Endothelial cell of umbilical vein (primary cell): ENCODE data around the gene TMEM8B. TPM values are rescaled to one million over a fixed set of nuclear protein-coding genes. Genes with fewer than 3 reads are reported as not detected.

Experiments used
- BruUV-seq: library from RNA; stranded (reverse); fragments of 400-500 nt; replicated peaks from 2 replicates; lab custom pipeline; 2021; lab: Mats Ljungman, UMichigan
- CTCF ChIA-PET: fragments of 300-600, 350-600 bp; sonication (Branson Sonifier 250); formaldehyde crosslinking; loops from one replicate; lab custom pipeline; 2021; ENCODE audit warnings: antibody characterized with exemption, inconsistent platforms; lab: Charles Lee
- POLR2A ChIA-PET: fragments of 300-600, 350-600 bp; sonication (Branson Sonifier 250); formaldehyde crosslinking; loops from one replicate; lab custom pipeline; 2021; ENCODE audit warnings: antibody characterized with exemption, inconsistent platforms; lab: Charles Lee
- DNase-seq: peaks from one replicate; pipeline ENCODE4 v3.0.0-alpha.2; 2011; ENCODE audit warnings: low read depth, low spot score
- FAIRE-seq: peaks from 2 replicates; lab custom pipeline; 2011; peaks lifted over from hg19 to GRCh38; lab: Jason Lieb, UNC
- H2AFZ ChIP-seq: 2 replicates; pipeline ENCODE4 v1.6.0; 2012; ENCODE audit warnings: low read depth, low read length, control low read depth, inconsistent platforms
- H3K27ac ChIP-seq: 2 replicates; pipeline ENCODE4 v1.5.1; 2011; ENCODE audit warnings: low read depth, mild to moderate bottlenecking, control low read depth, low read length, moderate library complexity; ENCODE audit not compliant: insufficient read depth
- H3K27me3 ChIP-seq, 2 experiments: 2 replicates each; pipeline versions ENCODE4 v1.6.0 to v1.6.1; 2011; ENCODE audit warnings: low read length in 2 of 2, mixed read lengths in 1 of 2; ENCODE audit not compliant: control insufficient read depth in 2 of 2, insufficient read depth in 2 of 2
- H3K36me3 ChIP-seq, 2 experiments: 2 replicates in 1 of 2; 3 replicates in 1 of 2; pipeline ENCODE4 v1.5.1; 2011; ENCODE audit warnings: low read length in 2 of 2, mild to moderate bottlenecking in 1 of 2, moderate library complexity in 1 of 2; ENCODE audit not compliant: control insufficient read depth in 2 of 2, insufficient read depth in 2 of 2; ENCODE audit errors: extremely low read depth in 1 of 2
- H3K4me1 ChIP-seq: 3 replicates; pipeline ENCODE4 v1.5.1; 2011; ENCODE audit warnings: mild to moderate bottlenecking, low read length; ENCODE audit not compliant: control insufficient read depth, insufficient read depth; ENCODE audit errors: extremely low read depth
- H3K4me2 ChIP-seq: 2 replicates; pipeline ENCODE4 v1.6.1; 2011; ENCODE audit warnings: low read length, control low read depth, mixed read lengths; ENCODE audit not compliant: insufficient read depth
- H3K4me3 ChIP-seq, 3 experiments: fragments of 200-600 bp in 1 of 3; sonication (generic), shearing (Covaris generic) in 1 of 3; replicated peaks in 1 of 3; 2 replicates each; pipeline ENCODE4 v1.5.1; 2011 to 2016; ENCODE audit warnings: control low read depth in 3 of 3, low read length in 3 of 3, mild to moderate bottlenecking in 2 of 3, inconsistent platforms in 1 of 3, low read depth in 1 of 3, moderate library complexity in 1 of 3; ENCODE audit not compliant: insufficient read depth in 1 of 3
- H3K79me2 ChIP-seq: 2 replicates; pipeline ENCODE4 v1.6.0; 2012; ENCODE audit warnings: low read length, inconsistent platforms; ENCODE audit not compliant: control insufficient read depth, insufficient read depth
- H3K9ac ChIP-seq: replicated peaks from 2 replicates; pipeline ENCODE3; 2011; ENCODE audit warnings: low read length, control low read depth; ENCODE audit not compliant: insufficient read depth; ENCODE audit errors: extremely low read depth
- H3K9me1 ChIP-seq: replicated peaks from 3 replicates; pipeline ENCODE4 v1.6.0; 2011; ENCODE audit warnings: mild to moderate bottlenecking, low read length; ENCODE audit not compliant: control insufficient read depth, insufficient read depth; ENCODE audit errors: extremely low read depth
- H3K9me3 ChIP-seq: replicated peaks from 2 replicates; pipeline ENCODE4 v1.5.1; 2012; ENCODE audit warnings: low read length, inconsistent platforms; ENCODE audit not compliant: control insufficient read depth, insufficient read depth
- H4K20me1 ChIP-seq: replicated peaks from 2 replicates; pipeline ENCODE3; 2011; ENCODE audit warnings: mild to moderate bottlenecking, low read length; ENCODE audit not compliant: control insufficient read depth, insufficient read depth; ENCODE audit errors: extremely low read depth
- EZH2 ChIP-seq: IDR thresholded peaks from 2 replicates; pipeline ENCODE4 v1.6.1; 2012; ENCODE audit warnings: borderline replicate concordance, low read depth, mild to moderate bottlenecking, moderate library complexity, low read length, inconsistent platforms; ENCODE audit not compliant: severe bottlenecking
- FOS ChIP-seq: IDR thresholded peaks from 2 replicates; pipeline ENCODE4 v1.6.1; 2011; ENCODE audit warnings: mild to moderate bottlenecking, low read length, moderate library complexity, borderline replicate concordance; ENCODE audit not compliant: insufficient read depth
- GATA2 ChIP-seq: IDR thresholded peaks from 2 replicates; pipeline ENCODE4 v1.7.0; 2011; ENCODE audit warnings: low read depth, mild to moderate bottlenecking, moderate library complexity, mixed read lengths, low read length; ENCODE audit not compliant: insufficient read length, insufficient read depth
- JUN ChIP-seq: IDR thresholded peaks from 2 replicates; pipeline ENCODE4 v1.6.1; 2011; ENCODE audit warnings: borderline replicate concordance, low read depth; ENCODE audit not compliant: insufficient read length, insufficient read depth
- MYC ChIP-seq: IDR thresholded peaks from one replicate; pipeline ENCODE4 v1.6.1; 2011; ENCODE audit warnings: mild to moderate bottlenecking, low read depth, low read length
- POLR2A ChIP-seq: IDR thresholded peaks from 2 replicates; pipeline ENCODE4 v1.6.1; 2012; ENCODE audit warnings: low read depth, mild to moderate bottlenecking, control low read depth, low read length
- POLR2AphosphoS5 ChIP-seq: IDR thresholded peaks from 2 replicates; pipeline ENCODE4 v1.6.1; 2012; ENCODE audit warnings: low read depth, mild to moderate bottlenecking, control low read depth, low read length, moderate library complexity; ENCODE audit not compliant: insufficient read depth
- dilution Hi-C: fragments of 300-500 bp; cut with MboI; formaldehyde crosslinking; loops from one replicate; pipeline ENCODE4 v1.15.0; 2019; ENCODE audit warnings: low sequenced_read_pairs; ENCODE audit not compliant: extremely low pct_ligation_motif_present
- intact Hi-C: fragments of 100-400 bp; cut with micrococcal nuclease; formaldehyde crosslinking; loops from one replicate; pipeline ENCODE4 v1.10.0; 2022
- polyA plus RNA-seq, 4 experiments: library from polyadenylated mRNA; depleted of rRNA in 3 of 4; stranded (reverse) in 3 of 4; unstranded in 1 of 4; fragments of >200 nt; gene quantifications; 2 replicates each; pipeline versions ENCODE4 v1.2.1 to v1.2.3, GENCODE V29; 2011 to 2012; ENCODE audit warnings: missing spikeins in 1 of 4
- total RNA-seq: library from RNA; stranded (reverse); gene quantifications from 2 replicates; pipeline ENCODE4 v1.2.3, GENCODE V29; 2021
- TF ChIP-seq, protein P1 (sequence below): IDR thresholded peaks from 2 replicates; pipeline ENCODE4 v1.6.1; 2011; ENCODE audit not compliant: insufficient read depth, insufficient read length
- TF ChIP-seq, protein P2 (sequence below), 2 donors: IDR thresholded peaks; 1 replicate in 1 of 2; 2 replicates in 1 of 2; pipeline ENCODE4 v1.5.1; 2011; ENCODE audit warnings: low read length in 2 of 2, mild to moderate bottlenecking in 2 of 2, moderate library complexity in 2 of 2, control low read depth in 1 of 2, inconsistent platforms in 1 of 2, low read depth in 1 of 2; ENCODE audit not compliant: insufficient read depth in 1 of 2; ENCODE audit errors: extremely low read depth in 1 of 2

The TMEM8B gene
- total and polyA plus RNA-seq, 2 donors (not counting 3 experiments of a cell fraction or from before 2014, with no cell fraction given), result 2.5 to 3.6 TPM

DNA sequence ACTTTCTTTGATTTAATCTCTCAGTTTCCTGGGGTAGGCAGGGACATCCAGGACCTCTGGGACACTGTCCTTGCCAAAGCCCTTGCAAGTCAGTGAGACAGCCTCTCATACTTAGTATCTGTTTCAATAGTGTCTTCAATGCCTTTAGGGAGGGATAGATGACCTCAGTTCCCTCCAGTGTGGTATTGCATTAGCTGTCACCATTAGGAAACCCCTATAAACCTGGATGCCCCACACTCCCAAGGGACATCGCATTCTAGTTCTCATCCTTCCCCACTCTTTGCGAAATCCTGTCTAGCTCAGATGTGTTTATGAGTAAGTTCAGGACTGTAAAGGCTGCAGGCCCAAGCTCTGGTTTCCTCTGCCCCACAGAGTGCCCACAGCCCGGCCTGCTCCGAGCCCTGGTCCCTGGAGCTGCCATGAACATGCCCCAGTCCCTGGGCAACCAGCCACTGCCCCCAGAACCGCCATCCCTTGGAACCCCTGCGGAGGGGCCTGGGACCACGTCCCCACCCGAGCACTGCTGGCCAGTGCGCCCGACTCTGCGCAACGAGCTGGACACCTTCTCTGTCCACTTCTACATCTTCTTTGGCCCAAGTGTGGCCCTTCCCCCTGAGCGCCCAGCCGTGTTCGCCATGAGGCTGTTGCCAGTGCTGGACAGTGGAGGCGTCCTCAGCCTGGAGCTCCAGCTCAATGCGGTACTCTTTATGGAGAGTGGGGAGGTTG lies 13.2 kb downstream of the TMEM8B start:
- POLR2A ChIA-PET, result no interaction called here
- TF ChIP-seq JUN (no peak), POLR2AphosphoS5 (no peak), POLR2A (no peak), EZH2 (no peak), MYC (no peak), FOS (no peak), GATA2 (no peak)
- TF ChIP-seq, protein P1, sequence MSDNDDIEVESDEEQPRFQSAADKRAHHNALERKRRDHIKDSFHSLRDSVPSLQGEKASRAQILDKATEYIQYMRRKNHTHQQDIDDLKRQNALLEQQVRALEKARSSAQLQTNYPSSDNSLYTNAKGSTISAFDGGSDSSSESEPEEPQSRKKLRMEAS, result no peak
- TF ChIP-seq, protein P2, sequence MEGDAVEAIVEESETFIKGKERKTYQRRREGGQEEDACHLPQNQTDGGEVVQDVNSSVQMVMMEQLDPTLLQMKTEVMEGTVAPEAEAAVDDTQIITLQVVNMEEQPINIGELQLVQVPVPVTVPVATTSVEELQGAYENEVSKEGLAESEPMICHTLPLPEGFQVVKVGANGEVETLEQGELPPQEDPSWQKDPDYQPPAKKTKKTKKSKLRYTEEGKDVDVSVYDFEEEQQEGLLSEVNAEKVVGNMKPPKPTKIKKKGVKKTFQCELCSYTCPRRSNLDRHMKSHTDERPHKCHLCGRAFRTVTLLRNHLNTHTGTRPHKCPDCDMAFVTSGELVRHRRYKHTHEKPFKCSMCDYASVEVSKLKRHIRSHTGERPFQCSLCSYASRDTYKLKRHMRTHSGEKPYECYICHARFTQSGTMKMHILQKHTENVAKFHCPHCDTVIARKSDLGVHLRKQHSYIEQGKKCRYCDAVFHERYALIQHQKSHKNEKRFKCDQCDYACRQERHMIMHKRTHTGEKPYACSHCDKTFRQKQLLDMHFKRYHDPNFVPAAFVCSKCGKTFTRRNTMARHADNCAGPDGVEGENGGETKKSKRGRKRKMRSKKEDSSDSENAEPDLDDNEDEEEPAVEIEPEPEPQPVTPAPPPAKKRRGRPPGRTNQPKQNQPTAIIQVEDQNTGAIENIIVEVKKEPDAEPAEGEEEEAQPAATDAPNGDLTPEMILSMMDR (IDR thresholded peaks at IDR 0.05; ENCODE audit: extremely low read depth in 1 of 2, insufficient read depth in 1 of 2, low read depth in 1 of 2, low read length in 2 of 2), result no peak
- Histone ChIP-seq H3K9me1 (no peaks in the 10 kb centered on the region), H3K36me3 (no peaks in the 10 kb centered on the region), H3K27me3 (peaks cover 0 to 18% of the 10 kb centered on the region in 2 experiments), H3K4me2 (no peak overlapping the region), H3K4me1 (peaks cover 16% of the 10 kb centered on the region), H2AFZ (no peak overlapping the region), H3K9ac (no peak overlapping the region), H4K20me1 (no peaks in the 10 kb centered on the region), H3K27ac (no peak overlapping the region), H3K4me3 (no peak overlapping the region), H3K9me3 (no peaks in the 10 kb centered on the region), H3K79me2 (no peaks in the 10 kb centered on the region)
- dilution Hi-C loops, result no loop called here
- DNase-seq (no peak), FAIRE-seq (no peak)
- intact Hi-C loops, result no loop called here
- no TSS peak for BruUV-seq
- CTCF ChIA-PET, result interaction anchor here (0.7 to 2.0 kb wide), 4 partner anchors 13 to 40 kb away, joined by 3 to 10 read pairs (median 4); partner anchors contain the start of gene TMEM8B
